ENCODE data around the gene SOX3. TPM values are rescaled to one million over a fixed set of nuclear protein-coding genes. Genes with fewer than 3 reads are reported as not detected.

SOX3 gene
- total and polyA plus RNA-seq, 2 donors from 2014 or later = not detected

DNA sequence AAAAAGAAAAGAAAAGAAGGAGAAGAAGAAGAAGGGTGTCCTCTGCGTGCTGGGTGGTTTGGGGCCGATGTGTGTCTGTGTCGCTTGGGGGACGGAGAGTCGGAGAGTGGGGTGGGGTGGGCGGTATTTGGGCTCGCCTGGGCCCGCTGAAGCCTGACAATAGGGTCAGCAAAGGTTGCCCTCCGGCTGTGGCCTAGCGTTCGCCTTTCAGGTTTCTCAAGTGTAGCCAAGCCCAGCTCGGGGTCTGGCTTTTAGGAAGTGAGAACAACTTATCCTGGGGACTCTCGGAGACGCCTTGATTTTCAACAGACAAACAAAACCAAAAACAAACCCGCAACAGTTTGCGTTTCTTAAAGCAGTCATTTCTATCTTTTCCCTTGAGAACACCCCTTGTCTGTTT lies 4.1 kb upstream of the SOX3 start:
- Histone ChIP-seq H3K27ac (ENCODE audit: low read depth in 2 of 2, low read length in 2 of 2) (no peak overlapping the region), H3K36me3 (ENCODE audit: control insufficient read depth in 2 of 3, insufficient read depth in 3 of 3, low read length in 3 of 3) (no peaks in the 10 kb centered on the region), H3K4me1 (ENCODE audit: control insufficient read depth in 2 of 3, insufficient read depth in 2 of 3, low read depth in 1 of 3, low read length in 3 of 3) (no peaks in the 10 kb centered on the region), H3K27me3 (ENCODE audit: control insufficient read depth, insufficient read depth, low read length) (peaks cover 45% of the 10 kb centered on the region), H3K9ac (ENCODE audit: low read length in 3 of 3) (no peak overlapping the region), H3K4me3 (ENCODE audit: low read length in 3 of 3) (no peak overlapping the region), H3K9me3 (ENCODE audit: control insufficient read depth in 2 of 3, insufficient read depth in 1 of 3, low read length in 3 of 3) (no peaks in the 10 kb centered on the region)
- TF ChIP-seq, protein P1, sequence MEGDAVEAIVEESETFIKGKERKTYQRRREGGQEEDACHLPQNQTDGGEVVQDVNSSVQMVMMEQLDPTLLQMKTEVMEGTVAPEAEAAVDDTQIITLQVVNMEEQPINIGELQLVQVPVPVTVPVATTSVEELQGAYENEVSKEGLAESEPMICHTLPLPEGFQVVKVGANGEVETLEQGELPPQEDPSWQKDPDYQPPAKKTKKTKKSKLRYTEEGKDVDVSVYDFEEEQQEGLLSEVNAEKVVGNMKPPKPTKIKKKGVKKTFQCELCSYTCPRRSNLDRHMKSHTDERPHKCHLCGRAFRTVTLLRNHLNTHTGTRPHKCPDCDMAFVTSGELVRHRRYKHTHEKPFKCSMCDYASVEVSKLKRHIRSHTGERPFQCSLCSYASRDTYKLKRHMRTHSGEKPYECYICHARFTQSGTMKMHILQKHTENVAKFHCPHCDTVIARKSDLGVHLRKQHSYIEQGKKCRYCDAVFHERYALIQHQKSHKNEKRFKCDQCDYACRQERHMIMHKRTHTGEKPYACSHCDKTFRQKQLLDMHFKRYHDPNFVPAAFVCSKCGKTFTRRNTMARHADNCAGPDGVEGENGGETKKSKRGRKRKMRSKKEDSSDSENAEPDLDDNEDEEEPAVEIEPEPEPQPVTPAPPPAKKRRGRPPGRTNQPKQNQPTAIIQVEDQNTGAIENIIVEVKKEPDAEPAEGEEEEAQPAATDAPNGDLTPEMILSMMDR (IDR thresholded peaks at IDR 0.05; ENCODE audit: borderline replicate concordance, extremely low read depth, insufficient read depth) = no peak
- no peak for FAIRE-seq
- intact Hi-C loops (cut with DNase I) = no loop called here
- DNase-seq = peak in 1 of 5 donors; percentile 0

DNA sequence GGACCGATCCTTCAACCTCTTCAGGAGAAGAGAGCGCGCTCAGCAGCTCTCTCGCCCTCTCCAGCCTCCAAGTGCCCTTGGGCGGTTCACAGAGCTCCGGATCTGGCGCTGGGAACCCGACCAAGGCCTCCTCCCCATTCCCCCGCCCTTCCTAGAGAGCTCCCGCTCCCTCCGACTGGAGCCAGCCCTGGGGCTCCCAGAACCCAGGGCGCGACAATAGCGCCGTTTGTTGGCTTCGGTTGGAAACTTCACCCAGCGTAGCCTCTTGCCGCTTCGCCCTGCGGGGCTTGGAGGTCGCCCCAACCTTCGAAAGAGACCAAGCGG lies 3.1 kb upstream of the SOX3 start:
- Histone ChIP-seq H3K27ac (ENCODE audit: low read depth in 2 of 2, low read length in 2 of 2) (no peak overlapping the region), H3K27me3 (ENCODE audit: control insufficient read depth, insufficient read depth, low read length) (peaks cover 42% of the 10 kb centered on the region), H3K9me3 (ENCODE audit: control insufficient read depth in 2 of 3, insufficient read depth in 1 of 3, low read length in 3 of 3) (no peaks in the 10 kb centered on the region), H3K36me3 (ENCODE audit: control insufficient read depth in 2 of 3, insufficient read depth in 3 of 3, low read length in 3 of 3) (no peaks in the 10 kb centered on the region), H3K4me3 (ENCODE audit: low read length in 3 of 3) (no peak overlapping the region), H3K4me1 (ENCODE audit: control insufficient read depth in 2 of 3, insufficient read depth in 2 of 3, low read depth in 1 of 3, low read length in 3 of 3) (no peaks in the 10 kb centered on the region), H3K9ac (ENCODE audit: low read length in 3 of 3) (no peak overlapping the region)
- TF ChIP-seq, protein P1 (IDR thresholded peaks at IDR 0.05; ENCODE audit: borderline replicate concordance, extremely low read depth, insufficient read depth) = no peak
- DNase-seq = peak in 2 of 5 donors; percentile 31 to 33
- no peak for FAIRE-seq
- intact Hi-C loops (cut with DNase I) = no loop called here

DNA sequence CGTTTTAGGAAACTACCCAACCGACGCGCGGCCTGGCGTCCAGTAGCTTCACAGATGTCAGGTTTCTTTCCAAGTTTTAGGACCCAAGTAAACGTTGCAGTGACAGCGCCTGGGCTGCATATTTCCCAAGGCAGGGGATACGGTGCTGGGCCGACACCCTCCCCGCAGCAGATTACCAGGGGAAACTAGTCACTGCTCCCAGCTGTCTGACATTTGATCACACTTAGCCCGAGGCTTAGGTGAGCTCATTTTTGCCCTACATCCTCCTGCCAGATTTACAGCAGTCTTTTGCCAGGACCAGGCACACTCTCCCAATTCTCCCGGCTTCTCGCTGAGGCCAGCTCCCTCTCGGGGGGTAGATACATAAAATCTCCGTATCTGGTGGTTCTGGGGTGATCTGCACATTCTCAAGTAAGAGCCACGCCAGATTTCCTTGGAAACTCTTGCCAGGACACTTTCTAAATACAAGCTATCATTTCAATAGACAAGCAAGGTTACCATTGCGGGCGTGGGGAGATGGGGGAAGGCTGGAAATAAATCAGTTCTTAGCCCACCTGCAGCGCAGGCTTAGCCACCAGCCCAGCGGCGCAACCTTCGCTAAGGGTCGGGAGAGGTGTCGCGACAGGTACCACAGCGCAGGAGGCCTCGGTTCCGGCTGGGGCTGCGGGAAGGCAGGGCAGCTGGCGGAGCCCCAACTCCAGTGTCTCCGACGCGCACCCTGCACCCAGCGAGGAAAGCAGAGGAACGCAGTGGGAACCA lies 2.5 kb upstream of the SOX3 start:
- H3K27ac ChIP-seq (ENCODE audit: low read depth in 2 of 2, low read length in 2 of 2) = no peak overlapping the region
- peaks cover 41% of the 10 kb centered on the region for H3K27me3 ChIP-seq (ENCODE audit: control insufficient read depth, insufficient read depth, low read length)
- no peak overlapping the region for H3K9ac ChIP-seq (ENCODE audit: low read length in 3 of 3)
- no peak overlapping the region for H3K4me3 ChIP-seq (ENCODE audit: low read length in 3 of 3)
- FAIRE-seq (no peak), DNase-seq (peak in 1 of 5 donors; percentile 5)
- no peaks in the 10 kb centered on the region for H3K9me3 ChIP-seq (ENCODE audit: control insufficient read depth in 2 of 3, insufficient read depth in 1 of 3, low read length in 3 of 3)
- intact Hi-C loops (cut with DNase I) = no loop called here
- H3K36me3 ChIP-seq (ENCODE audit: control insufficient read depth in 2 of 3, insufficient read depth in 3 of 3, low read length in 3 of 3) = no peaks in the 10 kb centered on the region
- H3K4me1 ChIP-seq (ENCODE audit: control insufficient read depth in 2 of 3, insufficient read depth in 2 of 3, low read depth in 1 of 3, low read length in 3 of 3) = no peaks in the 10 kb centered on the region
- TF ChIP-seq, protein P1 (IDR thresholded peaks at IDR 0.05; ENCODE audit: borderline replicate concordance, extremely low read depth, insufficient read depth) = no peak

Data from kidney (tissue), 14 donors.